UCSD-AML1 (cell line): Measurements from ENCODE around the gene EFNA4.
"Not testable (repeated sequence)": the region's sequence is repeated elsewhere in the genome, so short reads cannot be mapped to it uniquely, and the experiment has no call there.

ENCODE experiments used
- DNase-seq: peaks from one replicate; lab custom pipeline; 2025; ENCODE audit not compliant: unreplicated experiment; lab: John Stamatoyannopoulos, UW

The EFNA4 gene

GRCh38 chr1:155116113-155116764, 52.7 kb downstream of the EFNA4 start:
- no peak for DNase-seq

GRCh38 chr1:155117610-155118009, 54.1 kb downstream of the EFNA4 start:
- DNase-seq, result no peak

- not testable (repeated sequence) for DNase-seq
Observed at GRCh38 chr1:155118090-155118489, 54.5 kb downstream of the EFNA4 start.
